ENCODE data around the gene C2orf81. TPM values are rescaled to one million over a fixed set of nuclear protein-coding genes. Genes with fewer than 3 reads are reported as not detected.

C2orf81 gene
- total and polyA plus RNA-seq, 12 donors: 0.52 to 1.7 (median 1.2) TPM

GRCh38 chr2:74458132-74458937 is 36.9 kb upstream of the C2orf81 start, which contains the start of gene WBP1:
TSS of gene WBP1 (plus strand) at chr2:74458438. CDS start at chr2:74458603, 165 bp downstream.
- intact Hi-C loops (cut with DNase I): loop anchor here in 2 of 10 donors (1.0 kb wide), 2 partner anchors 14 to 49 kb away; partner anchors contain the start of genes MRPL53 (in 1 of the 2) and PCGF1 (in 1 of the 2)
- DNase-seq (peak; percentile 98 to 100), ATAC-seq (peak; percentile 92 to 95 (median 94))
- peak within 1 kb of the TSS; percentile 88 to 98 (median 96) for H3K27ac ChIP-seq
- H3K9me3 ChIP-seq: no peaks in the 10 kb centered on the region
- no peak for TF ChIP-seq CTCF (IDR thresholded peaks at IDR 0.05)
- no peaks in the 10 kb centered on the region for H3K27me3 ChIP-seq
- WGBS, 2 donors: 1 to 2% methylated on average over 33 to 37 of the region's 38 CpGs
- peaks cover 14 to 42% (median 36%) of the 10 kb centered on the region in 9 donors for H3K4me1 ChIP-seq
- H3K36me3 ChIP-seq: peaks cover 0 to 35% (median 6%) of the 10 kb centered on the region in 9 donors
- peak within 1 kb of the TSS; percentile 57 to 90 (median 80) for H3K4me3 ChIP-seq

GRCh38 chr2:74457549-74458131 is 36.2 kb upstream of the C2orf81 start:
- peak overlapping the region; percentile 88 to 98 (median 96) for H3K27ac ChIP-seq
- no peaks in the 10 kb centered on the region for H3K27me3 ChIP-seq
- ATAC-seq: peak; percentile 12 to 57 (median 38)
- H3K4me1 ChIP-seq: peaks cover 14 to 42% (median 36%) of the 10 kb centered on the region in 9 donors
- intact Hi-C loops (cut with DNase I): loop anchor here in 2 of 10 donors (1.0 kb wide), 2 partner anchors 15 to 50 kb away; partner anchors contain the start of genes MRPL53 (in 1 of the 2) and PCGF1 (in 1 of the 2)
- H3K36me3 ChIP-seq: peaks cover 0 to 29% (median 6%) of the 10 kb centered on the region in 9 donors
- TF ChIP-seq CTCF (IDR thresholded peaks at IDR 0.05): no peak
- peak overlapping the region; percentile 57 to 90 (median 80) for H3K4me3 ChIP-seq
- DNase-seq: peak; percentile 63 to 71
- H3K9me3 ChIP-seq: no peaks in the 10 kb centered on the region
- WGBS, 2 donors: 0 to 1% methylated on average over 46 of the region's 46 CpGs

GRCh38 chr2:74457129-74457548 is 35.7 kb upstream of the C2orf81 start:
- no peak for ATAC-seq
- TF ChIP-seq CTCF (IDR thresholded peaks at IDR 0.05): no peak
- H3K36me3 ChIP-seq: peaks cover 0 to 24% (median 6%) of the 10 kb centered on the region in 9 donors
- no peaks in the 10 kb centered on the region for H3K27me3 ChIP-seq
- peak overlapping the region; percentile 88 to 98 (median 96) for H3K27ac ChIP-seq
- WGBS, 2 donors: 1 to 2% methylated on average over 26 to 27 of the region's 27 CpGs
- intact Hi-C loops (cut with DNase I): no loop called here
- no peak for DNase-seq
- peaks cover 14 to 42% (median 36%) of the 10 kb centered on the region in 9 donors for H3K4me1 ChIP-seq
- H3K4me3 ChIP-seq: peak overlapping the region; percentile 57 to 90 (median 80)
- no peaks in the 10 kb centered on the region for H3K9me3 ChIP-seq

Measured in heart right ventricle (tissue), 16 donors.